ENCODE measurements around the gene SYT6.

GRCh38 chr1:114130213-114130612 lies 23.5 kb downstream of the SYT6 start:
- TF ChIP-seq, protein P1, sequence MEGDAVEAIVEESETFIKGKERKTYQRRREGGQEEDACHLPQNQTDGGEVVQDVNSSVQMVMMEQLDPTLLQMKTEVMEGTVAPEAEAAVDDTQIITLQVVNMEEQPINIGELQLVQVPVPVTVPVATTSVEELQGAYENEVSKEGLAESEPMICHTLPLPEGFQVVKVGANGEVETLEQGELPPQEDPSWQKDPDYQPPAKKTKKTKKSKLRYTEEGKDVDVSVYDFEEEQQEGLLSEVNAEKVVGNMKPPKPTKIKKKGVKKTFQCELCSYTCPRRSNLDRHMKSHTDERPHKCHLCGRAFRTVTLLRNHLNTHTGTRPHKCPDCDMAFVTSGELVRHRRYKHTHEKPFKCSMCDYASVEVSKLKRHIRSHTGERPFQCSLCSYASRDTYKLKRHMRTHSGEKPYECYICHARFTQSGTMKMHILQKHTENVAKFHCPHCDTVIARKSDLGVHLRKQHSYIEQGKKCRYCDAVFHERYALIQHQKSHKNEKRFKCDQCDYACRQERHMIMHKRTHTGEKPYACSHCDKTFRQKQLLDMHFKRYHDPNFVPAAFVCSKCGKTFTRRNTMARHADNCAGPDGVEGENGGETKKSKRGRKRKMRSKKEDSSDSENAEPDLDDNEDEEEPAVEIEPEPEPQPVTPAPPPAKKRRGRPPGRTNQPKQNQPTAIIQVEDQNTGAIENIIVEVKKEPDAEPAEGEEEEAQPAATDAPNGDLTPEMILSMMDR (conservative IDR thresholded peaks at IDR 0.05) = no peak
- no peak for TF ChIP-seq EZH2 (IDR thresholded peaks at IDR 0.05; ENCODE audit: low read depth)
